GM23248 (cell line): ENCODE measurements around the gene CFAP298.

Experiments
- EZH2 ChIP-seq: fragments of 200-600 bp; sonication (generic); IDR thresholded peaks from 2 replicates; pipeline ENCODE4 v1.6.1; 2018; ENCODE audit warnings: antibody characterized with exemption, mild to moderate bottlenecking; ENCODE audit not compliant: insufficient read depth, poor library complexity, severe bottlenecking
- EZH2phosphoT487 ChIP-seq: fragments of 200-600 bp; sonication (generic); IDR thresholded peaks from 2 replicates; pipeline ENCODE4 v1.6.1; 2018; ENCODE audit warnings: antibody characterized with exemption, moderate library complexity, mild to moderate bottlenecking, low read depth; ENCODE audit not compliant: insufficient read depth

GRCh38 chr21:32572574-32573420, 39.4 kb downstream of the CFAP298 start:
- TF ChIP-seq EZH2 (no peak), EZH2phosphoT487 (no peak)
